Natural killer cell treated with Interleukin-12 subunit alpha and Interleukin-12 subunit beta and Interleukin-15 and Interleukin-18, amount 100 ng/mL, for 72 hours (primary cell): ENCODE data around the gene CEP89. TPM values are rescaled to one million over a fixed set of nuclear protein-coding genes. Genes with fewer than 3 reads are reported as not detected.

Source experiments
- total RNA-seq, 2 donors: library from RNA; stranded (reverse); gene quantifications; one replicate each; pipeline ENCODE4 v1.2.3, GENCODE V29; 2022

The CEP89 gene
- total RNA-seq, 2 donors from 2014 or later: 17.3 to 18.5 TPM

Other genes with a start within 250 kb of the CEP89 start
- under 1 TPM in 1 of 2 donors, not detected in 1; 0.31 TPM for gene SLC7A9, start 102.2 kb downstream of the CEP89 start, total RNA-seq
- 1 to 10 TPM; 6.6 to 9.8 TPM for gene FAAP24, start 284 bp upstream of the CEP89 start, total RNA-seq
- under 1 TPM; 0.31 to 0.75 TPM for gene RHPN2, start 92.9 kb upstream of the CEP89 start, total RNA-seq
- gene GPATCH1, start 109.2 kb upstream of the CEP89 start, total RNA-seq: 10 to 100 TPM; 12.6 to 16.0 TPM
- gene WDR88, start 160.2 kb upstream of the CEP89 start, total RNA-seq: not detected
- gene LRP3, start 222.4 kb upstream of the CEP89 start, total RNA-seq: not detected